Measurements from ENCODE around the gene L3MBTL4. TPM values are rescaled to one million over a fixed set of nuclear protein-coding genes. Genes with fewer than 3 reads are reported as not detected.

L3MBTL4 gene
- total and polyA plus RNA-seq, 4 donors, result 2.3 to 15.0 (median 5.0) TPM

DNA sequence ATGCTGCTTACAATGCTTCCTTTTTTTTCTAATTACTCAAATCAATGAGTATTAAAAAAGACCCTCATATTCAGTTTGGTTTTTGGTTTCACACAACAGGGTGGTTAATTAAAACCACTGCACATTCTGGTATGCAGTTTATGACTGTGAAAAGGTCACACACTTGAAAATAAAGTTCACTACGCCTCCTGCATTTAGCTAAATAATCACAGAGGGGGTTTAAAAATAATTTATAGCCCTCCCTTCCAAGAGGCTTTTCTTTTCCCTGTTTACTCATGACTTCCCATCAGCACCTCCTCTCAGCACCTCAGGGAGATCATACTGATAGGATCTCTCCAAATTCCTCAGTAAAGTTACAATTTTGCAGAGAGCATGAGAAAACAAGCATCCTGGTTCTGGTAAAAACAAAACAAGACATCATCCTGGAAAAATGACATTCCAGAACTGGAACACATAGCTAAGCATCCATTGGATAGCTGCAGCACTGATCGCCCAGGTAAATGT, 389.9 kb downstream of the L3MBTL4 start:
- no peak for DNase-seq (ENCODE audit: low spot score)

DNA sequence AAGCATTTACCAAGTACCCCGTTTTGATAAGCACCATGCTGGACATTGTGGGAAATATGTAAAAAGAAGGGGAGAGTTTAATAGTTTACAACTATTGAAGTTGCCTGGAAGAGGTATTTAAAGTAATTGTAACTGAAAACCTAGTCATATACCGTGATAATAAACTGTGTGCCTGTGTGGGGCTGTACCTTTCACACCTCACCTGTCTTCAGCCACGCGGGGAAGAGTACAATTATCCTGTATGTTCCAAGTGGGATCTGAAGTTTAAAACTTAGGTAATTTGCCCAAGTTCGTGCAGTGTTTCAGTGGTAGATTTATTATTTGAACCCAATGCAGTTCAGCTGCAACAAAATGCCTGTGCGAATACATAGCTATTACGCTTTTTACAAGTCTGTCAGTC, 391.2 kb downstream of the L3MBTL4 start:
- Histone ChIP-seq H3K27me3 (ENCODE audit: control insufficient read depth in 4 of 4, insufficient read depth in 4 of 4, low read length in 3 of 4) (no peaks in the 10 kb centered on the region), H3K9me3 (ENCODE audit: control insufficient read depth in 4 of 4, low read length in 3 of 4) (no peaks in the 10 kb centered on the region), H3K27ac (ENCODE audit: low read depth in 1 of 2, low read length in 2 of 2) (no peak overlapping the region), H3K36me3 (ENCODE audit: control insufficient read depth in 4 of 4, insufficient read depth in 3 of 4, low read depth in 1 of 4, low read length in 3 of 4) (peaks cover 0 to 2% (median 0%) of the 10 kb centered on the region in 4 donors), H3K4me1 (ENCODE audit: control insufficient read depth in 4 of 4, insufficient read depth in 4 of 4, low read length in 3 of 4) (no peaks in the 10 kb centered on the region), H3K9ac (ENCODE audit: low read depth in 1 of 2, low read length in 2 of 2) (no peak overlapping the region), H3K4me3 (ENCODE audit: low read depth in 1 of 3, low read length in 3 of 3) (no peak overlapping the region)
- DNase-seq (ENCODE audit: low spot score), result no peak
- 93% methylated on average over 7 of the region's 7 CpGs for whole genome bisulfite sequencing
- TF ChIP-seq JUND (IDR thresholded peaks at IDR 0.05) (no peak), MAX (IDR thresholded peaks at IDR 0.05) (no peak), HNF4A (conservative IDR thresholded peaks at IDR 0.05) (no peak), FOXA2 (IDR thresholded peaks at IDR 0.05) (no peak), SP1 (IDR thresholded peaks at IDR 0.05) (no peak), ATF3 (IDR thresholded peaks at IDR 0.05) (no peak), TAF1 (conservative IDR thresholded peaks at IDR 0.05) (no peak), GABPA (IDR thresholded peaks at IDR 0.05 in 1 of 2, conservative IDR thresholded peaks at IDR 0.05 in 1 of 2) (no peak), RXRA (IDR thresholded peaks at IDR 0.05) (no peak), NR2F2 (IDR thresholded peaks at IDR 0.05) (no peak), HNF4G (IDR thresholded peaks at IDR 0.05) (no peak), RAD21 (IDR thresholded peaks at IDR 0.05) (no peak), CTCF (IDR thresholded peaks at IDR 0.05; ENCODE audit: low read depth, low read length, missing input control) (no peak), ZBTB33 (IDR thresholded peaks at IDR 0.05) (no peak)

More for the DNA sequence above, 389.9 kb downstream of the L3MBTL4 start:
- Histone ChIP-seq H3K27me3 (ENCODE audit: control insufficient read depth in 4 of 4, insufficient read depth in 4 of 4, low read length in 3 of 4) (no peaks in the 10 kb centered on the region), H3K9ac (ENCODE audit: low read depth in 1 of 2, low read length in 2 of 2) (no peak overlapping the region), H3K4me3 (ENCODE audit: low read depth in 1 of 3, low read length in 3 of 3) (no peak overlapping the region), H3K27ac (ENCODE audit: low read depth in 1 of 2, low read length in 2 of 2) (no peak overlapping the region), H3K36me3 (ENCODE audit: control insufficient read depth in 4 of 4, insufficient read depth in 3 of 4, low read depth in 1 of 4, low read length in 3 of 4) (peaks cover 0 to 2% (median 0%) of the 10 kb centered on the region in 4 donors), H3K4me1 (ENCODE audit: control insufficient read depth in 4 of 4, insufficient read depth in 4 of 4, low read length in 3 of 4) (no peaks in the 10 kb centered on the region), H3K9me3 (ENCODE audit: control insufficient read depth in 4 of 4, low read length in 3 of 4) (no peaks in the 10 kb centered on the region)
- 90% methylated on average over 2 of the region's 2 CpGs for WGBS
- TF ChIP-seq, protein P1, sequence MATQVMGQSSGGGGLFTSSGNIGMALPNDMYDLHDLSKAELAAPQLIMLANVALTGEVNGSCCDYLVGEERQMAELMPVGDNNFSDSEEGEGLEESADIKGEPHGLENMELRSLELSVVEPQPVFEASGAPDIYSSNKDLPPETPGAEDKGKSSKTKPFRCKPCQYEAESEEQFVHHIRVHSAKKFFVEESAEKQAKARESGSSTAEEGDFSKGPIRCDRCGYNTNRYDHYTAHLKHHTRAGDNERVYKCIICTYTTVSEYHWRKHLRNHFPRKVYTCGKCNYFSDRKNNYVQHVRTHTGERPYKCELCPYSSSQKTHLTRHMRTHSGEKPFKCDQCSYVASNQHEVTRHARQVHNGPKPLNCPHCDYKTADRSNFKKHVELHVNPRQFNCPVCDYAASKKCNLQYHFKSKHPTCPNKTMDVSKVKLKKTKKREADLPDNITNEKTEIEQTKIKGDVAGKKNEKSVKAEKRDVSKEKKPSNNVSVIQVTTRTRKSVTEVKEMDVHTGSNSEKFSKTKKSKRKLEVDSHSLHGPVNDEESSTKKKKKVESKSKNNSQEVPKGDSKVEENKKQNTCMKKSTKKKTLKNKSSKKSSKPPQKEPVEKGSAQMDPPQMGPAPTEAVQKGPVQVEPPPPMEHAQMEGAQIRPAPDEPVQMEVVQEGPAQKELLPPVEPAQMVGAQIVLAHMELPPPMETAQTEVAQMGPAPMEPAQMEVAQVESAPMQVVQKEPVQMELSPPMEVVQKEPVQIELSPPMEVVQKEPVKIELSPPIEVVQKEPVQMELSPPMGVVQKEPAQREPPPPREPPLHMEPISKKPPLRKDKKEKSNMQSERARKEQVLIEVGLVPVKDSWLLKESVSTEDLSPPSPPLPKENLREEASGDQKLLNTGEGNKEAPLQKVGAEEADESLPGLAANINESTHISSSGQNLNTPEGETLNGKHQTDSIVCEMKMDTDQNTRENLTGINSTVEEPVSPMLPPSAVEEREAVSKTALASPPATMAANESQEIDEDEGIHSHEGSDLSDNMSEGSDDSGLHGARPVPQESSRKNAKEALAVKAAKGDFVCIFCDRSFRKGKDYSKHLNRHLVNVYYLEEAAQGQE (IDR thresholded peaks at IDR 0.05), result no peak
- TF ChIP-seq ZBTB33 (IDR thresholded peaks at IDR 0.05) (no peak), RAD21 (IDR thresholded peaks at IDR 0.05) (no peak), FOXA2 (IDR thresholded peaks at IDR 0.05) (no peak)

All from liver (tissue), 9 donors.